H9 (cell line): Measurements from ENCODE around the gene CYFIP1. TPM values are rescaled to one million over a fixed set of nuclear protein-coding genes. Genes with fewer than 3 reads are reported as not detected.

Experiments
- DNase-seq: peaks from one replicate; pipeline ENCODE4 v3.0.0-alpha.2; 2017
- H2AFZ ChIP-seq: one replicate; pipeline ENCODE4 v1.6.1; 2013; ENCODE audit warnings: mild to moderate bottlenecking, low read length, control low read depth, moderate library complexity
- H2AK5ac ChIP-seq: 2 replicates; pipeline ENCODE4 v1.6.1; 2013; ENCODE audit warnings: low read length, control low read depth, mixed read lengths; ENCODE audit not compliant: insufficient read length
- H2BK120ac ChIP-seq: one replicate; pipeline ENCODE4 v1.6.1; 2013; ENCODE audit warnings: low read depth, mild to moderate bottlenecking, low read length, control low read depth, inconsistent platforms; ENCODE audit not compliant: poor library complexity, severe bottlenecking
- H2BK12ac ChIP-seq: 2 replicates; pipeline ENCODE4 v1.6.1; 2013; ENCODE audit warnings: low read length, control low read depth, mixed read lengths, low read depth; ENCODE audit not compliant: insufficient read length
- H2BK15ac ChIP-seq: 2 replicates; pipeline ENCODE4 v1.6.1; 2013; ENCODE audit warnings: low read depth, low read length, control low read depth
- H2BK20ac ChIP-seq: one replicate; pipeline ENCODE4 v1.6.1; 2013; ENCODE audit warnings: low read depth, mild to moderate bottlenecking, low read length, control low read depth, inconsistent platforms; ENCODE audit not compliant: poor library complexity, severe bottlenecking
- H2BK5ac ChIP-seq: 2 replicates; pipeline ENCODE4 v1.6.1; 2013; ENCODE audit warnings: low read length, control low read depth, mixed read lengths; ENCODE audit not compliant: insufficient read length
- H3K14ac ChIP-seq: 2 replicates; pipeline ENCODE4 v1.6.1; 2013; ENCODE audit warnings: low read length, control low read depth; ENCODE audit not compliant: insufficient read depth
- H3K18ac ChIP-seq: 2 replicates; pipeline ENCODE4 v1.6.1; 2013; ENCODE audit warnings: low read depth, mild to moderate bottlenecking, mixed read lengths, low read length, control low read depth; ENCODE audit not compliant: insufficient read length
- H3K23ac ChIP-seq: 2 replicates; pipeline ENCODE4 v1.6.1; 2013; ENCODE audit warnings: low read length, control low read depth, mixed read lengths, low read depth; ENCODE audit not compliant: insufficient read length
- H3K23me2 ChIP-seq: 2 replicates; pipeline ENCODE4 v1.6.1; 2013; ENCODE audit warnings: low read depth, mild to moderate bottlenecking, mixed read lengths, low read length, control low read depth; ENCODE audit not compliant: insufficient read length, poor library complexity, severe bottlenecking
- H3K27ac ChIP-seq: 2 replicates; pipeline ENCODE4 v1.5.1; 2013; ENCODE audit warnings: low read length, control low read depth, mixed read lengths, low read depth; ENCODE audit not compliant: insufficient read length
- H3K27me3 ChIP-seq: 2 replicates; pipeline ENCODE4 v1.6.1; 2013; ENCODE audit warnings: low read length, control low read depth, inconsistent platforms; ENCODE audit not compliant: insufficient read depth
- H3K4ac ChIP-seq: 2 replicates; pipeline ENCODE4 v1.6.1; 2013; ENCODE audit warnings: low read depth, mild to moderate bottlenecking, control low read depth, inconsistent platforms, low read length, moderate library complexity
- H3K4me1 ChIP-seq: 2 replicates; pipeline ENCODE4 v1.6.1; 2013; ENCODE audit warnings: low read length, control low read depth, inconsistent platforms; ENCODE audit not compliant: insufficient read depth
- H3K4me2 ChIP-seq: 2 replicates; pipeline ENCODE4 v1.6.1; 2013; ENCODE audit warnings: low read length, control low read depth, mixed read lengths; ENCODE audit not compliant: insufficient read length, insufficient read depth
- H3K56ac ChIP-seq: 2 replicates; pipeline ENCODE4 v1.6.1; 2013; ENCODE audit warnings: low read depth, mild to moderate bottlenecking, mixed read lengths, low read length, control low read depth; ENCODE audit not compliant: insufficient read length
- H3K79me1 ChIP-seq: 2 replicates; pipeline ENCODE4 v1.6.1; 2013; ENCODE audit warnings: low read depth, mild to moderate bottlenecking, moderate library complexity, low read length, control low read depth, inconsistent platforms; ENCODE audit not compliant: insufficient read depth, poor library complexity, severe bottlenecking
- H3K79me2 ChIP-seq: 2 replicates; pipeline ENCODE4 v1.6.1; 2013; ENCODE audit warnings: low read length, control low read depth, inconsistent platforms; ENCODE audit not compliant: insufficient read depth
- H3K9ac ChIP-seq: 2 replicates; pipeline ENCODE4 v1.6.1; 2013; ENCODE audit warnings: low read length, control low read depth, mixed read lengths; ENCODE audit not compliant: insufficient read length; ENCODE audit errors: extremely low read depth
- H3K9me3 ChIP-seq: one replicate; pipeline ENCODE4 v1.6.1; 2013; ENCODE audit warnings: low read depth, low read length, inconsistent platforms; ENCODE audit not compliant: control insufficient read depth
- H3T11ph ChIP-seq: one replicate; pipeline ENCODE4 v1.6.1; 2013; ENCODE audit warnings: mild to moderate bottlenecking, low read length, control low read depth, inconsistent platforms
- H4K20me1 ChIP-seq: one replicate; pipeline ENCODE4 v1.6.1; 2013; ENCODE audit not compliant: control insufficient read depth, insufficient read length, insufficient read depth
- H4K5ac ChIP-seq: 2 replicates; pipeline ENCODE4 v1.6.1; 2013; ENCODE audit warnings: low read depth, mild to moderate bottlenecking, mixed read lengths, low read length, control low read depth; ENCODE audit not compliant: insufficient read length
- H4K8ac ChIP-seq: replicated peaks from 2 replicates; pipeline ENCODE4 v1.6.1; 2013; ENCODE audit warnings: low read length, control low read depth, mixed read lengths, low read depth; ENCODE audit not compliant: insufficient read length
- H4K91ac ChIP-seq: 2 replicates; pipeline ENCODE4 v1.6.1; 2013; ENCODE audit warnings: low read depth, mild to moderate bottlenecking, moderate library complexity, mixed read lengths, low read length, control low read depth; ENCODE audit not compliant: insufficient read length
- H3K27ac Mint-ChIP-seq, 3 experiments: 2 replicates in 2 of 3; 3 replicates in 1 of 3; pipeline ENCODE4 v1.8.0; 2020 to 2021; ENCODE audit warnings: mixed read lengths in 3 of 3, mild to moderate bottlenecking in 1 of 3, moderate library complexity in 1 of 3
- H3K27me3 Mint-ChIP-seq: 2 replicates; pipeline ENCODE4 v1.8.0; 2021; ENCODE audit warnings: low read depth, mild to moderate bottlenecking, moderate library complexity, mixed read lengths
- H3K36me3 Mint-ChIP-seq, 3 experiments: 2 replicates in 2 of 3; 3 replicates in 1 of 3; pipeline ENCODE4 v1.8.0; 2020 to 2021; ENCODE audit warnings: low read depth in 3 of 3, mixed read lengths in 3 of 3; ENCODE audit not compliant: insufficient read depth in 1 of 3
- H3K4me1 Mint-ChIP-seq, 2 experiments: 2 replicates each; pipeline ENCODE4 v1.8.0; 2020; ENCODE audit warnings: mixed read lengths in 2 of 2
- H3K4me3 Mint-ChIP-seq, 2 experiments: 2 replicates in 1 of 2; 3 replicates in 1 of 2; pipeline ENCODE4 v1.8.0; 2020 to 2021; ENCODE audit warnings: mild to moderate bottlenecking in 2 of 2, mixed read lengths in 2 of 2, moderate library complexity in 1 of 2
- H3K9me3 Mint-ChIP-seq, 2 experiments: 2 replicates in 1 of 2; 3 replicates in 1 of 2; pipeline ENCODE4 v1.8.0; 2020; ENCODE audit warnings: mild to moderate bottlenecking in 2 of 2, mixed read lengths in 2 of 2, moderate library complexity in 1 of 2
- CTCF ChIP-seq: fragments of 200-600 bp; sonication (generic); conservative IDR thresholded peaks from 3 replicates; pipeline ENCODE4 v1.8.0; 2021; ENCODE audit warnings: antibody characterized with exemption, mild to moderate bottlenecking
- WGBS: extraction: QIAGEN DNeasy Blood & Tissue Kit; methylation state at CpG from one replicate; pipeline ENCODE4 v1.1.7; 2013; ENCODE audit warnings: missing lambda C conversion rate, low lambda C conversion rate, mixed read lengths; ENCODE audit not compliant: insufficient read length; ENCODE audit errors: extremely low coverage; 5-methylcytosine and 5-hydroxymethylcytosine counted together
- total RNA-seq: library from RNA; stranded (reverse); gene quantifications from 2 replicates; pipeline ENCODE4 v1.2.1, GENCODE V29; 2021

The CYFIP1 gene
- total RNA-seq, 1 experiment from 2014 or later, result 71.2 TPM

- H3K27me3 Mint-ChIP-seq, result no peaks in the 10 kb centered on the region
- H3K79me2 ChIP-seq, result no peaks in the 10 kb centered on the region
- no peak overlapping the region for H3K9ac ChIP-seq
- no peak overlapping the region for H2BK5ac ChIP-seq
- no peak for DNase-seq
- no peak overlapping the region for H3K4ac ChIP-seq
- no peak overlapping the region for H2BK15ac ChIP-seq
- no peak overlapping the region; a peak in 1 of 7 replicates for H3K27ac Mint-ChIP-seq
- H3K27me3 ChIP-seq, result no peaks in the 10 kb centered on the region
- H2AFZ ChIP-seq, result no peak overlapping the region
- H4K8ac ChIP-seq, result no peak overlapping the region
- no peak overlapping the region for H3K4me3 Mint-ChIP-seq
- H3K27ac ChIP-seq, result no peak overlapping the region
- H4K20me1 ChIP-seq, result no peaks in the 10 kb centered on the region
- no peaks in the 10 kb centered on the region for H3K79me1 ChIP-seq
- TF ChIP-seq CTCF, result no peak
- no peak overlapping the region for H2BK20ac ChIP-seq
- no peak overlapping the region for H3K23ac ChIP-seq
- no peak overlapping the region for H3K18ac ChIP-seq
- H3K56ac ChIP-seq, result no peak overlapping the region
- H3K9me3 Mint-ChIP-seq, result no peaks in the 10 kb centered on the region
- no peak overlapping the region for H2BK12ac ChIP-seq
- no peak overlapping the region for H3K4me2 ChIP-seq
- H3K36me3 Mint-ChIP-seq, result peaks cover 14 to 56% (median 27%) of the 10 kb centered on the region in 3 experiments
- H4K91ac ChIP-seq, result no peak overlapping the region
- no peaks in the 10 kb centered on the region for H3K9me3 ChIP-seq
- no peaks in the 10 kb centered on the region for H3K23me2 ChIP-seq
- no peak overlapping the region for H3K14ac ChIP-seq
- H3T11ph ChIP-seq, result no peak overlapping the region
- H2AK5ac ChIP-seq, result no peak overlapping the region
- no peaks in the 10 kb centered on the region for H3K4me1 ChIP-seq
- no CpG with 5 or more reads among the region's 13 CpGs for WGBS
- no peak overlapping the region for H2BK120ac ChIP-seq
- H3K4me1 Mint-ChIP-seq, result no peaks in the 10 kb centered on the region
- H4K5ac ChIP-seq, result no peak overlapping the region
Measured at GRCh38 chr15:22939051-22939450, 41.1 kb downstream of the CYFIP1 start.
